ENCODE results near the gene APOBEC3H. TPM values are rescaled to one million over a fixed set of nuclear protein-coding genes. Genes with fewer than 3 reads are reported as not detected.

Gene APOBEC3H
- total and polyA plus RNA-seq, 7 donors: 1.5 TPM; not detected in 6

DNA sequence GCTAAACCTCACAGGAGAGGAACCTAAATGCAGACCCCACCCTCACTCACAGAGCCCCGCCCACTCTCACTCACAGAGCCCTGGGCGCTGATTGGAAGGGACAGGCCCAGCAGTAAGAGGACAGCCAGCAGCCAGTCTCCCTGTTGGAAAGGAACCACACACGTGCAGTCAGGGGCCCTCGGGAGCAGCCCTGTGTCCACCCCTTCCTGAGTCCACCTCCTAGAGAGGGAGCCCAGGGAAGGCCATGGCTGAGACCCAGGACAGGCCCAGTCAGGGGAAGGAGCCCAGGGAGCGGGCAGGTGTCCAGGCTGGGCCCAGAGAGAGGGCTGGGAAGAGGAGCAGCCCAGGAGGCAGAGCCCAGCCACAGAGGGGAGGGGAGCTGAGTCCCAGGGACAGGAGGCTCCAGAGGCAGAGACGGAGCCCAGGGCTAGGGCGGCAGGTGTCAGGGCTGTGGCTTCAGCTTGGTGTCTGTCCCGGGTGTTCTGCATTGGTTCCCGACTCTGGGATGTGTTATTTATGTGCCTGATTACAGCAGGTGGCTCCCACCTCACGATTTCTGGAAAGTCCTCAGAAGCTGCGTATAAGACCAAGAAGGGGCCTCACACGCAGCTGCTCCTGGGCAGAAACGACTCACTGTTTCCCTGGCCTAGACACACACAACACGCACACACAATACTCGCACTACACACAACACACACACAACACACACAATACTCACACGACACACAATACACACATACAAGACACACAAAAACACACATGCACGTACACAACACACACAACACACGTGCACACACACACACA is 9.0 kb upstream of the APOBEC3H start:
- 61 to 70% methylated on average over 18 of the region's 18 CpGs for WGBS, 2 donors
- Histone ChIP-seq H3K27me3 (peaks cover 0 to 6% (median 0%) of the 10 kb centered on the region in 3 donors), H3K4me3 (no peak overlapping the region), H3K4me1 (peaks cover 0 to 4% (median 2%) of the 10 kb centered on the region in 4 donors), H3K9me3 (no peaks in the 10 kb centered on the region), H3K36me3 (no peaks in the 10 kb centered on the region), H3K27ac (no peak overlapping the region)
- TF ChIP-seq EP300 (IDR thresholded peaks at IDR 0.05) (no peak), POLR2A (IDR thresholded peaks at IDR 0.05) (no peak), POLR2AphosphoS5 (IDR thresholded peaks at IDR 0.05) (no peak), CTCF (IDR thresholded peaks at IDR 0.05) (no peak)
- DNase-seq: peak; percentile 74
- intact Hi-C loops (cut with DNase I): no loop called here

GRCh38 chr22:39088685-39089032 is 8.4 kb upstream of the APOBEC3H start:
- TF ChIP-seq POLR2A (IDR thresholded peaks at IDR 0.05) (no peak), CTCF (IDR thresholded peaks at IDR 0.05) (no peak), POLR2AphosphoS5 (IDR thresholded peaks at IDR 0.05) (no peak), EP300 (IDR thresholded peaks at IDR 0.05) (no peak)
- no peak overlapping the region for H3K4me3 ChIP-seq
- 88 to 93% methylated on average over 5 of the region's 5 CpGs for WGBS, 2 donors
- H3K9me3 ChIP-seq: no peaks in the 10 kb centered on the region
- peaks cover 0 to 4% (median 2%) of the 10 kb centered on the region in 4 donors for H3K4me1 ChIP-seq
- H3K27ac ChIP-seq: no peak overlapping the region
- DNase-seq: no peak
- intact Hi-C loops (cut with DNase I): no loop called here
- no peaks in the 10 kb centered on the region for H3K36me3 ChIP-seq
- H3K27me3 ChIP-seq: peaks cover 0 to 6% (median 0%) of the 10 kb centered on the region in 3 donors

DNA sequence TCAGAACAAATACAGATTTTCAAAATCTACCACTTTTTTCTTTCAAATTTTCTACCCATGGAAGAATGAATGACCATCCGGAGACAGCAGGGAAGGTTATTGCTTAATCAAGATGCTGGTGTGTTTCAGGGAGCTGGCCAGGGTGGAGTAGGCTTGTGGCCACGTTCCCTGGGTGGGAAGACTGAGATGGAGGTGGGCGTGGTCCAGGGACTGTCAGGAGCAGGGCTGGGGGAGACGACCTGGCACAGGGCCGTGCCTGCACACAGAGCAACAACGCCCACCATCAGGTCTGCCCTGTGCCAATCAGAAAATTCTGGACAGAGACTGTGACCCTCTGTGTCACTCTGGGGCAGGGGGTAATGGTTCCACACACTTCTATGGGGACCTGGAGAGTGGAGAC is 7.1 kb upstream of the APOBEC3H start:
- peaks cover 0 to 3% (median 0%) of the 10 kb centered on the region in 3 donors for H3K27me3 ChIP-seq
- H3K36me3 ChIP-seq: no peaks in the 10 kb centered on the region
- H3K27ac ChIP-seq: no peak overlapping the region
- DNase-seq: no peak
- no peaks in the 10 kb centered on the region for H3K9me3 ChIP-seq
- no peak for TF ChIP-seq CTCF (IDR thresholded peaks at IDR 0.05)
- no peak for TF ChIP-seq EP300 (IDR thresholded peaks at IDR 0.05)
- no peak for TF ChIP-seq POLR2A (IDR thresholded peaks at IDR 0.05)
- no peak for TF ChIP-seq POLR2AphosphoS5 (IDR thresholded peaks at IDR 0.05)
- peaks cover 0 to 4% (median 2%) of the 10 kb centered on the region in 4 donors for H3K4me1 ChIP-seq
- 38 to 74% methylated on average over 6 of the region's 6 CpGs for WGBS, 2 donors
- no peak overlapping the region for H3K4me3 ChIP-seq
- intact Hi-C loops (cut with DNase I): no loop called here

DNA sequence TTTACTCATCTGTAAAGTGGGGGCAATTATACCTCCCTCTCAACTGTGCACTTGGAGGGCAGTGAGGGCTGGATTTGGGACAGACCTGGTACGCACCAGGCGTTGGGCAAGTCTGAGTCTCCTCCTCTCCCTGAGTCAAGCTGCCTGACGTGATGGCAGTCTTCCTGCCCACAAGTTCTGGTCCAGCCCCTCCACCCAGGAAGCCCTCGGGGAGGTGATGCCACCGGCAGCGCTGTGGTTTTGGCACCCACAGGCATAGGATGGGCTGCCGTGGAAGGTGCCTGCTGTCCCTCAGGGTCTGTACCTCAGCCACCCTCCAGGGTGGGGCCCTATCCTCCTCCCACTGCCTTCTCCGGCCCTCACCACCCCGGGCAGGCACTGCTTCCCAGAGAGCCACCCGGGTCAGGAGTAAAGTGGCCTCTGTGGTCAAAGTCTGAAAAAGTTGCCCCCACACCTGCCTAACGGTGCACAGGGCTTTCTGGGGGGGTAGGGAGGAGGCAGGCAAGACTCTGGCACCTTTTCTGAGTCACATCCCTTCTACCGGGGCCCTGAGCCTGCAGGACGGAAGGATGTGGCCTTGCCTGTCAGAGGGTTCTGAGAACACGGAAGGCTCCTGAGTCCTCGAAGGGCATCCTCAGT is 6.5 kb upstream of the APOBEC3H start:
- Histone ChIP-seq H3K27me3 (peaks cover 0 to 3% (median 0%) of the 10 kb centered on the region in 3 donors), H3K4me3 (no peak overlapping the region), H3K27ac (no peak overlapping the region), H3K4me1 (peaks cover 0 to 4% (median 2%) of the 10 kb centered on the region in 4 donors), H3K9me3 (no peaks in the 10 kb centered on the region), H3K36me3 (no peaks in the 10 kb centered on the region)
- no peak for TF ChIP-seq EP300 (IDR thresholded peaks at IDR 0.05)
- no peak for TF ChIP-seq POLR2AphosphoS5 (IDR thresholded peaks at IDR 0.05)
- no peak for TF ChIP-seq POLR2A (IDR thresholded peaks at IDR 0.05)
- no peak for TF ChIP-seq CTCF (IDR thresholded peaks at IDR 0.05)
- no peak for DNase-seq
- WGBS, 2 donors: 53 to 60% methylated on average over 15 of the region's 15 CpGs
- intact Hi-C loops (cut with DNase I): no loop called here
